Measurements from ENCODE around the gene ADAMTSL5. TPM values are rescaled to one million over a fixed set of nuclear protein-coding genes. Genes with fewer than 3 reads are reported as not detected.

ADAMTSL5 gene
- total and polyA plus RNA-seq, 2 of the 8 experiments (the other 6 are each of a cell fraction or from before 2014, with no cell fraction given): 0.82 to 0.99 TPM

- Histone ChIP-seq H3K36me3 (ENCODE audit: control insufficient read depth in 2 of 4, insufficient read depth in 4 of 4, low read length in 3 of 4) (peaks cover 0 to 41% (median 0%) of the 10 kb centered on the region in 4 experiments; a peak in 2 of 8 replicates), H2BK12ac (ENCODE audit: low read depth, low read length) (no peak overlapping the region), H3K23me2 (ENCODE audit: low read depth, low read length) (peaks cover 13% of the 10 kb centered on the region; the same call in 1 of the 2 replicates), H3K4me2 (ENCODE audit: insufficient read depth in 1 of 2, low read depth in 2 of 2, low read length in 2 of 2) (peak overlapping the region; percentile 64 to 86), H2BK15ac (ENCODE audit: low read length) (no peak overlapping the region), H3K79me2 (ENCODE audit: control insufficient read depth in 1 of 2, insufficient read depth in 2 of 2, low read length in 2 of 2) (no peaks in the 10 kb centered on the region), H3K14ac (ENCODE audit: insufficient read length) (no peak overlapping the region), H3K18ac (ENCODE audit: extremely low read depth, low read length) (no peak overlapping the region; the same call in 1 of the 2 replicates), H4K5ac (ENCODE audit: insufficient read length, low read depth, low read length) (no peak overlapping the region), H3K56ac (replicated peaks; ENCODE audit: insufficient read length, low read depth, low read length) (no peak overlapping the region), H2BK120ac (replicated peaks; ENCODE audit: low read depth, low read length) (no peak overlapping the region), H3K27ac (ENCODE audit: low read depth, low read length) (no peak overlapping the region), H3K9me3 (ENCODE audit: insufficient read depth in 2 of 2, low read depth in 1 of 2, low read length in 1 of 2) (peaks cover 0 to 7% of the 10 kb centered on the region in 2 experiments; a peak in 1 of 4 replicates), H3K27me3 (replicated peaks in 1 of 4; ENCODE audit: control insufficient read depth in 3 of 4, extremely low read depth in 1 of 4, insufficient read depth in 3 of 4, low read length in 3 of 4) (peaks cover 66 to 94% (median 90%) of the 10 kb centered on the region in 4 experiments), H3K4me1 (replicated peaks in 1 of 4; ENCODE audit: control insufficient read depth in 3 of 4, insufficient read depth in 4 of 4, low read length in 3 of 4) (peaks cover 0 to 51% (median 28%) of the 10 kb centered on the region in 4 experiments; a peak in 5 of 7 replicates), H2BK5ac (ENCODE audit: low read depth, low read length) (no peak overlapping the region), H3K23ac (ENCODE audit: insufficient read length) (no peak overlapping the region), H4K8ac (ENCODE audit: extremely low read depth, insufficient read depth, low read length) (peak overlapping the region; percentile 92; the same call in 1 of the 2 replicates), H3K4me3 (ENCODE audit: extremely low read depth in 1 of 4, insufficient read depth in 2 of 4, low read depth in 3 of 4, low read length in 4 of 4) (peak overlapping the region in 1 of 4 experiments; percentile 51; a peak in 2 of 8 replicates), H3K9ac (replicated peaks in 1 of 4; ENCODE audit: extremely low read depth in 1 of 4, low read depth in 3 of 4, low read length in 3 of 4) (no peak overlapping the region), H4K20me1 (replicated peaks in 1 of 2; ENCODE audit: control insufficient read depth in 1 of 2, insufficient read depth in 2 of 2, low read length in 2 of 2) (peaks cover 20 to 52% of the 10 kb centered on the region in 2 experiments), H4K91ac (replicated peaks; ENCODE audit: insufficient read length, low read length) (no peak overlapping the region), H3K4ac (replicated peaks; ENCODE audit: insufficient read length, low read depth, low read length) (no peak overlapping the region), H3K79me1 (ENCODE audit: low read depth, low read length) (no peaks in the 10 kb centered on the region), H2AK5ac (ENCODE audit: low read depth, low read length) (no peak overlapping the region), H2AFZ (ENCODE audit: low read length) (no peak overlapping the region), H2BK20ac (ENCODE audit: low read length) (no peak overlapping the region)
- no peak for DNase-seq (ENCODE audit: low read depth in 1 of 2, low spot score in 2 of 2)
- POLR2A ChIA-PET (ENCODE audit: partially characterized antibody): interaction anchor here (0.6 to 5.5 kb wide), 11 partner anchors 7 to 199 kb away, joined by 3 to 72 read pairs (median 5); partner anchors contain the start of gene CIRBP
- CTCF ChIA-PET (ENCODE audit: partially characterized antibody): interaction anchor here (0.9 to 5.5 kb wide), 5 partner anchors 9 to 41 kb away, joined by 3 to 53 read pairs (median 13); no protein-coding TSS in a partner anchor
- 32% methylated on average over 29 of the region's 49 CpGs; no CpG with 5 or more reads in 1 of the 2 experiments for WGBS, 2 experiments (ENCODE audit: extremely low coverage in 1 of 2, insufficient coverage in 1 of 2, insufficient read length in 1 of 2, insufficient replicate concordance in 2 of 2, low coverage in 1 of 2, low lambda C conversion rate in 2 of 2, missing lambda C conversion rate in 1 of 2)
- FAIRE-seq: no peak
- TF ChIP-seq GABPA (IDR thresholded peaks at IDR 0.05; ENCODE audit: borderline replicate concordance, insufficient read depth, low read length) (0 out of 2 replicates have a peak, but pooled peaks have one; percentile 12), JUN (IDR thresholded peaks at IDR 0.05; ENCODE audit: low read depth, low read length) (no peak), MAX (IDR thresholded peaks at IDR 0.05) (peak; percentile 62), RNF2 (IDR thresholded peaks at IDR 0.05; ENCODE audit: borderline replicate concordance, low read depth, low read length, missing control alignments, poor library complexity, severe bottlenecking) (peak; percentile 58), BACH1 (IDR thresholded peaks at IDR 0.05; ENCODE audit: low read length) (no peak), POLR2AphosphoS5 (IDR thresholded peaks at IDR 0.05; ENCODE audit: low read depth, low read length) (0 out of 2 replicates have a peak, but pooled peaks have one; percentile 22), SUZ12 (IDR thresholded peaks at IDR 0.05; ENCODE audit: low read length) (peak; percentile 81; the same call in 1 of the 2 replicates)
- TF ChIP-seq, protein P1, sequence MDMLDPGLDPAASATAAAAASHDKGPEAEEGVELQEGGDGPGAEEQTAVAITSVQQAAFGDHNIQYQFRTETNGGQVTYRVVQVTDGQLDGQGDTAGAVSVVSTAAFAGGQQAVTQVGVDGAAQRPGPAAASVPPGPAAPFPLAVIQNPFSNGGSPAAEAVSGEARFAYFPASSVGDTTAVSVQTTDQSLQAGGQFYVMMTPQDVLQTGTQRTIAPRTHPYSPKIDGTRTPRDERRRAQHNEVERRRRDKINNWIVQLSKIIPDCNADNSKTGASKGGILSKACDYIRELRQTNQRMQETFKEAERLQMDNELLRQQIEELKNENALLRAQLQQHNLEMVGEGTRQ (IDR thresholded peaks at IDR 0.05; ENCODE audit: low read length): peak; percentile 37; the same call in 1 of the 2 replicates
- TF ChIP-seq, protein P2, sequence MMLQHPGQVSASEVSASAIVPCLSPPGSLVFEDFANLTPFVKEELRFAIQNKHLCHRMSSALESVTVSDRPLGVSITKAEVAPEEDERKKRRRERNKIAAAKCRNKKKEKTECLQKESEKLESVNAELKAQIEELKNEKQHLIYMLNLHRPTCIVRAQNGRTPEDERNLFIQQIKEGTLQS (IDR thresholded peaks at IDR 0.05; ENCODE audit: insufficient read depth, low read depth, low read length): no peak
Measured at GRCh38 chr19:1468274-1468820, 44.5 kb downstream of the ADAMTSL5 start.
